Body of pancreas (tissue), 4 donors: ENCODE data around the gene GOLGA1.

ENCODE experiments used
- CTCF ChIP-seq, 7 experiments: fragments of 450-650 bp in 4 of 7; fragments of 200-600 bp in 3 of 7; sonication (generic) in 3 of 7; IDR thresholded peaks; one replicate each; pipeline ENCODE4 v1.5.1; 2016 to 2019; ENCODE audit warnings: antibody characterized with exemption in 7 of 7
- POLR2A ChIP-seq, 3 donors: fragments of 450-650 bp; IDR thresholded peaks; one replicate each; pipeline ENCODE4 v1.6.1; 2016; ENCODE audit warnings: antibody characterized with exemption in 3 of 3, mild to moderate bottlenecking in 2 of 3

DNA sequence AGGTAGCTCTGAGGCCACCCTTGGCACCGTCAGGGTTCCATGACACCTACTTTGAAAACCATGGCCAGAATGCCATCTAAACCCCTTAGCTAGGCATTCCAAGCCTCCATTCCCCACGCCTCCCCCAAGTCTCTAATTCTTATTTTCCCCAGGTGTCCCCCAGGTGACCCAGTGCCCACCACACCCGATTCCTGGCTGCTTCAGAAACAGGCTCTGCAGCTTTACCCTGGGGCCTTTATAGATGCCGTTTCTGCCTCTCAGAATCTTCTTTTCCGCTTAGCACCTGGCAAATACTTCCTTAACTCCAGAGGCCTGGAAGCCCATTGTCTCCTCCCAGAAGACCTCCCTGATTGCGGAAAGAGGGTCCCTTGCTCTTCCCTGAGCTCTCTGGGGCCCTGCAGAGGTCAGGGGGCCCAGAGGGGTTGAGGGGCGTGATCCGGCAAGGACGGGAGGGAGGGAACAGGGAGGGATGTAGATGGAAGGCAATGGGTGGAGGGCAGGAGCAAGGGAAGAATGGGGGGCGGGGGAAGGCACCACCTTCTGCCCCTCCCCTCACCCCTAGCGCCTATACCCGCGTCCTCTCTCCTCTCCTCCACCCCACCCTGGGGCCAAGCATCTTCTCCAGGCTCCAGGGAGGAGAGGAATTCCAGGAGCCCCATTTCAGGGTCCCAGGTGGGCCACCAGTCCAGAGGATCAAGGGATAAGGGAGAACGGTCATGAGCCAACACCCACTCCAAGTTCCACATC, 99.6 kb downstream of the GOLGA1 start:
- TF ChIP-seq CTCF (IDR thresholded peaks at IDR 0.05) (no peak), POLR2A (IDR thresholded peaks at IDR 0.05) (no peak)
